ENCODE measurements around the gene ACER3.

DNA sequence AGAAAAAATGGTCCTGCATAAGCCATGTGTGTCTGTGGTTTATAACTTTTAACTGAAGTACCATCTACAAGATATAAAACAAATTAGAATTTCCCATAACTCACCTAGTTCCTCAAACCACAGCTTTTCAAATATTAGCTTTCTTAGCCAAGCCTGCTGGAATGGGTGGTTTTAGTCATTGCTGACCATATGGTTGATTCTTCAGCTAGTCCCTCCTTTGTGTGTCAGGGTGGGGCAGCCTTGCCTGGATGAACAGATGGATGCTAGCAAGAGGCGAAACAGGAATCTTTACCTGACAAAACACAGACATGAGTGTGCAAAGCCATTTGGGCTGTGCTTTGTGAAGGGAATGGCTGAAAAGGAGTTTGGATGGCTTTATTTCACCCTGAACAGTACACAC is 166.6 kb downstream of the ACER3 start:
- TF ChIP-seq, protein P1, sequence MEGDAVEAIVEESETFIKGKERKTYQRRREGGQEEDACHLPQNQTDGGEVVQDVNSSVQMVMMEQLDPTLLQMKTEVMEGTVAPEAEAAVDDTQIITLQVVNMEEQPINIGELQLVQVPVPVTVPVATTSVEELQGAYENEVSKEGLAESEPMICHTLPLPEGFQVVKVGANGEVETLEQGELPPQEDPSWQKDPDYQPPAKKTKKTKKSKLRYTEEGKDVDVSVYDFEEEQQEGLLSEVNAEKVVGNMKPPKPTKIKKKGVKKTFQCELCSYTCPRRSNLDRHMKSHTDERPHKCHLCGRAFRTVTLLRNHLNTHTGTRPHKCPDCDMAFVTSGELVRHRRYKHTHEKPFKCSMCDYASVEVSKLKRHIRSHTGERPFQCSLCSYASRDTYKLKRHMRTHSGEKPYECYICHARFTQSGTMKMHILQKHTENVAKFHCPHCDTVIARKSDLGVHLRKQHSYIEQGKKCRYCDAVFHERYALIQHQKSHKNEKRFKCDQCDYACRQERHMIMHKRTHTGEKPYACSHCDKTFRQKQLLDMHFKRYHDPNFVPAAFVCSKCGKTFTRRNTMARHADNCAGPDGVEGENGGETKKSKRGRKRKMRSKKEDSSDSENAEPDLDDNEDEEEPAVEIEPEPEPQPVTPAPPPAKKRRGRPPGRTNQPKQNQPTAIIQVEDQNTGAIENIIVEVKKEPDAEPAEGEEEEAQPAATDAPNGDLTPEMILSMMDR (IDR thresholded peaks at IDR 0.05): no peak
- TF ChIP-seq ZNF138 (CRISPR knock-in tag; conservative IDR thresholded peaks at IDR 0.05) (no peak), RELA (CRISPR knock-in tag; IDR thresholded peaks at IDR 0.05; ENCODE audit: borderline replicate concordance) (no peak), SP1 (CRISPR knock-in tag; conservative IDR thresholded peaks at IDR 0.05) (no peak), CREB1 (CRISPR knock-in tag; IDR thresholded peaks at IDR 0.05) (no peak)
- TF ChIP-seq, protein P2, sequence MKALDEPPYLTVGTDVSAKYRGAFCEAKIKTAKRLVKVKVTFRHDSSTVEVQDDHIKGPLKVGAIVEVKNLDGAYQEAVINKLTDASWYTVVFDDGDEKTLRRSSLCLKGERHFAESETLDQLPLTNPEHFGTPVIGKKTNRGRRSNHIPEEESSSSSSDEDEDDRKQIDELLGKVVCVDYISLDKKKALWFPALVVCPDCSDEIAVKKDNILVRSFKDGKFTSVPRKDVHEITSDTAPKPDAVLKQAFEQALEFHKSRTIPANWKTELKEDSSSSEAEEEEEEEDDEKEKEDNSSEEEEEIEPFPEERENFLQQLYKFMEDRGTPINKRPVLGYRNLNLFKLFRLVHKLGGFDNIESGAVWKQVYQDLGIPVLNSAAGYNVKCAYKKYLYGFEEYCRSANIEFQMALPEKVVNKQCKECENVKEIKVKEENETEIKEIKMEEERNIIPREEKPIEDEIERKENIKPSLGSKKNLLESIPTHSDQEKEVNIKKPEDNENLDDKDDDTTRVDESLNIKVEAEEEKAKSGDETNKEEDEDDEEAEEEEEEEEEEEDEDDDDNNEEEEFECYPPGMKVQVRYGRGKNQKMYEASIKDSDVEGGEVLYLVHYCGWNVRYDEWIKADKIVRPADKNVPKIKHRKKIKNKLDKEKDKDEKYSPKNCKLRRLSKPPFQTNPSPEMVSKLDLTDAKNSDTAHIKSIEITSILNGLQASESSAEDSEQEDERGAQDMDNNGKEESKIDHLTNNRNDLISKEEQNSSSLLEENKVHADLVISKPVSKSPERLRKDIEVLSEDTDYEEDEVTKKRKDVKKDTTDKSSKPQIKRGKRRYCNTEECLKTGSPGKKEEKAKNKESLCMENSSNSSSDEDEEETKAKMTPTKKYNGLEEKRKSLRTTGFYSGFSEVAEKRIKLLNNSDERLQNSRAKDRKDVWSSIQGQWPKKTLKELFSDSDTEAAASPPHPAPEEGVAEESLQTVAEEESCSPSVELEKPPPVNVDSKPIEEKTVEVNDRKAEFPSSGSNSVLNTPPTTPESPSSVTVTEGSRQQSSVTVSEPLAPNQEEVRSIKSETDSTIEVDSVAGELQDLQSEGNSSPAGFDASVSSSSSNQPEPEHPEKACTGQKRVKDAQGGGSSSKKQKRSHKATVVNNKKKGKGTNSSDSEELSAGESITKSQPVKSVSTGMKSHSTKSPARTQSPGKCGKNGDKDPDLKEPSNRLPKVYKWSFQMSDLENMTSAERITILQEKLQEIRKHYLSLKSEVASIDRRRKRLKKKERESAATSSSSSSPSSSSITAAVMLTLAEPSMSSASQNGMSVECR (CRISPR knock-in tag; IDR thresholded peaks at IDR 0.05; ENCODE audit: borderline replicate concordance): no peak
- TF ChIP-seq, protein P3, sequence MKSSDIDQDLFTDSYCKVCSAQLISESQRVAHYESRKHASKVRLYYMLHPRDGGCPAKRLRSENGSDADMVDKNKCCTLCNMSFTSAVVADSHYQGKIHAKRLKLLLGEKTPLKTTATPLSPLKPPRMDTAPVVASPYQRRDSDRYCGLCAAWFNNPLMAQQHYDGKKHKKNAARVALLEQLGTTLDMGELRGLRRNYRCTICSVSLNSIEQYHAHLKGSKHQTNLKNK (CRISPR knock-in tag; IDR thresholded peaks at IDR 0.05): no peak
- TF ChIP-seq, protein P4, sequence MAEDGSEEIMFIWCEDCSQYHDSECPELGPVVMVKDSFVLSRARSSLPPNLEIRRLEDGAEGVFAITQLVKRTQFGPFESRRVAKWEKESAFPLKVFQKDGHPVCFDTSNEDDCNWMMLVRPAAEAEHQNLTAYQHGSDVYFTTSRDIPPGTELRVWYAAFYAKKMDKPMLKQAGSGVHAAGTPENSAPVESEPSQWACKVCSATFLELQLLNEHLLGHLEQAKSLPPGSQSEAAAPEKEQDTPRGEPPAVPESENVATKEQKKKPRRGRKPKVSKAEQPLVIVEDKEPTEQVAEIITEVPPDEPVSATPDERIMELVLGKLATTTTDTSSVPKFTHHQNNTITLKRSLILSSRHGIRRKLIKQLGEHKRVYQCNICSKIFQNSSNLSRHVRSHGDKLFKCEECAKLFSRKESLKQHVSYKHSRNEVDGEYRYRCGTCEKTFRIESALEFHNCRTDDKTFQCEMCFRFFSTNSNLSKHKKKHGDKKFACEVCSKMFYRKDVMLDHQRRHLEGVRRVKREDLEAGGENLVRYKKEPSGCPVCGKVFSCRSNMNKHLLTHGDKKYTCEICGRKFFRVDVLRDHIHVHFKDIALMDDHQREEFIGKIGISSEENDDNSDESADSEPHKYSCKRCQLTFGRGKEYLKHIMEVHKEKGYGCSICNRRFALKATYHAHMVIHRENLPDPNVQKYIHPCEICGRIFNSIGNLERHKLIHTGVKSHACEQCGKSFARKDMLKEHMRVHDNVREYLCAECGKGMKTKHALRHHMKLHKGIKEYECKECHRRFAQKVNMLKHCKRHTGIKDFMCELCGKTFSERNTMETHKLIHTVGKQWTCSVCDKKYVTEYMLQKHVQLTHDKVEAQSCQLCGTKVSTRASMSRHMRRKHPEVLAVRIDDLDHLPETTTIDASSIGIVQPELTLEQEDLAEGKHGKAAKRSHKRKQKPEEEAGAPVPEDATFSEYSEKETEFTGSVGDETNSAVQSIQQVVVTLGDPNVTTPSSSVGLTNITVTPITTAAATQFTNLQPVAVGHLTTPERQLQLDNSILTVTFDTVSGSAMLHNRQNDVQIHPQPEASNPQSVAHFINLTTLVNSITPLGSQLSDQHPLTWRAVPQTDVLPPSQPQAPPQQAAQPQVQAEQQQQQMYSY (CRISPR knock-in tag; IDR thresholded peaks at IDR 0.05): no peak

Data from WTC11 (cell line).